H4 (cell line): ENCODE results near the gene ARID3B. TPM values are rescaled to one million over a fixed set of nuclear protein-coding genes. Genes with fewer than 3 reads are reported as not detected.

Experiments used
- DNase-seq: peaks from one replicate; pipeline ENCODE4 v3.0.0-alpha.2; 2015; ENCODE audit warnings: low spot score
- total RNA-seq: library from RNA; depleted of rRNA; stranded (reverse); fragments of >200 nt; shearing (Covaris generic); gene quantifications from 2 replicates; pipeline ENCODE4 v1.2.3, GENCODE V29; 2014; rRNA removed

Gene ARID3B
- total RNA-seq, 1 experiment from 2014 or later: 1.0 TPM

GRCh38 chr15:74642348-74642733, 101.3 kb downstream of the ARID3B start:
- DNase-seq: no peak

GRCh38 chr15:74642734-74643664, 102.0 kb downstream of the ARID3B start:
- no peak for DNase-seq

GRCh38 chr15:74643665-74644204, 102.7 kb downstream of the ARID3B start:
- DNase-seq: no peak

- DNase-seq: no peak
These were observed 105.5 kb downstream of the ARID3B start for GRCh38 chr15:74646480-74646879.

Other genes with a start within 250 kb of the ARID3B start
- not detected in 2 replicates for gene CYP11A1, start 173.6 kb upstream of the ARID3B start, total RNA-seq
- 0.53 and 0.91 TPM in 2 replicates for gene SEMA7A, start 107.3 kb upstream of the ARID3B start, total RNA-seq
- gene UBL7, start 80.1 kb upstream of the ARID3B start, total RNA-seq: 78.0 and 83.9 TPM in 2 replicates
- gene CLK3, start 74.6 kb downstream of the ARID3B start, total RNA-seq: 46.1 and 54.9 TPM in 2 replicates
- 6.1 and 6.2 TPM in 2 replicates for gene EDC3, start 154.8 kb downstream of the ARID3B start, total RNA-seq
- 0.33 and 2.3 TPM in 2 replicates for gene CYP1A1, start 184.3 kb downstream of the ARID3B start, total RNA-seq
- not detected in 2 replicates for gene CYP1A2, start 207.6 kb downstream of the ARID3B start, total RNA-seq
- gene CSK, start 240.9 kb downstream of the ARID3B start, total RNA-seq: 21.7 and 22.7 TPM in 2 replicates